B cell (primary cell): ENCODE data around the gene PITX2. TPM values are rescaled to one million over a fixed set of nuclear protein-coding genes. Genes with fewer than 3 reads are reported as not detected.

Experiments used
- ATAC-seq: fragments of 200-7000 bp; cut with Tn5 transposase; one replicate; pipeline ENCODE4 v1.10.0; 2021; ENCODE audit warnings: low read depth, mild to moderate bottlenecking, moderate number of reproducible peaks, moderate library complexity
- CTCF ChIA-PET: fragments of 350-600 bp; sonication (Branson Sonifier 250); formaldehyde crosslinking; loops from one replicate; lab custom pipeline; 2021; ENCODE audit warnings: antibody characterized with exemption, inconsistent platforms; lab: Charles Lee
- POLR2A ChIA-PET: fragments of 350-600 bp; sonication (Branson Sonifier 250); formaldehyde crosslinking; loops from one replicate; lab custom pipeline; 2021; ENCODE audit warnings: antibody characterized with exemption; lab: Charles Lee
- DNase-seq: peaks from one replicate; pipeline ENCODE4 v3.0.0; 2013
- H2AFZ ChIP-seq: 2 replicates; pipeline ENCODE4 v1.6.1; 2012; ENCODE audit warnings: mild to moderate bottlenecking, low read depth, low read length; ENCODE audit not compliant: insufficient read depth, poor library complexity, severe bottlenecking
- H3K27ac ChIP-seq, 2 donors: 1 replicate in 1 of 2; 2 replicates in 1 of 2; pipeline ENCODE4 v1.5.1; 2012 to 2013; ENCODE audit warnings: low read length in 2 of 2, mild to moderate bottlenecking in 2 of 2, moderate library complexity in 1 of 2
- H3K27me3 ChIP-seq, 4 experiments: fragments of 200-600 bp in 1 of 4; sonication (generic) in 1 of 4; replicated peaks in 1 of 4; 1 replicate in 2 of 4; 2 replicates in 2 of 4; pipeline versions ENCODE4 v1.6.1 to v1.7.0; 2013 to 2016; ENCODE audit warnings: low read length in 3 of 4, mild to moderate bottlenecking in 2 of 4, mixed read lengths in 1 of 4, moderate library complexity in 1 of 4; ENCODE audit not compliant: insufficient read depth in 4 of 4, control insufficient read depth in 3 of 4; ENCODE audit errors: control extremely low read depth in 1 of 4
- H3K36me3 ChIP-seq, 2 experiments: replicated peaks in 1 of 2; 1 replicate in 1 of 2; 2 replicates in 1 of 2; pipeline versions ENCODE4 v1.6.1 to v1.7.1; 2013; ENCODE audit warnings: low read length in 1 of 2; ENCODE audit not compliant: insufficient read depth in 2 of 2, control insufficient read depth in 1 of 2; ENCODE audit errors: control extremely low read depth in 1 of 2, extremely low read depth in 1 of 2
- H3K4me1 ChIP-seq, 2 donors: fragments of 200-600 bp in 1 of 2; sonication (generic) in 1 of 2; 1 replicate in 1 of 2; 2 replicates in 1 of 2; pipeline versions ENCODE4 v1.5.1 to v1.6.1; 2013 to 2017; ENCODE audit warnings: low read length in 2 of 2; ENCODE audit not compliant: control insufficient read depth in 2 of 2, insufficient read depth in 2 of 2
- H3K4me2 ChIP-seq: replicated peaks from 2 replicates; pipeline ENCODE3; 2012; ENCODE audit warnings: mild to moderate bottlenecking, low read depth, low read length; ENCODE audit not compliant: poor library complexity, severe bottlenecking
- H3K4me3 ChIP-seq, 5 experiments: fragments of 200-600 bp in 1 of 5; sonication (generic) in 1 of 5; 1 replicate in 3 of 5; 2 replicates in 2 of 5; pipeline versions ENCODE4 v1.5.1 to v1.7.0; 2011 to 2016; ENCODE audit warnings: low read length in 4 of 5, mild to moderate bottlenecking in 4 of 5, low read depth in 2 of 5, control low read depth in 1 of 5, moderate library complexity in 1 of 5; ENCODE audit not compliant: insufficient read depth in 1 of 5; ENCODE audit errors: control extremely low read depth in 1 of 5, extremely low read depth in 1 of 5
- H3K79me2 ChIP-seq: fragments of 200-600 bp; sonication (generic); one replicate; pipeline ENCODE4 v1.6.0; 2016; ENCODE audit warnings: low read length; ENCODE audit not compliant: control insufficient read depth, insufficient read depth
- H3K9ac ChIP-seq: fragments of 200-600 bp; sonication (generic); 2 replicates; pipeline ENCODE4 v1.6.1; 2017; ENCODE audit warnings: mild to moderate bottlenecking, low read length, moderate library complexity
- H3K9me3 ChIP-seq, 3 donors: one replicate each; pipeline versions ENCODE4 v1.6.1 to v1.7.1; 2013; ENCODE audit warnings: low read length in 2 of 3; ENCODE audit not compliant: control insufficient read depth in 2 of 3, insufficient read depth in 1 of 3; ENCODE audit errors: control extremely low read depth in 1 of 3
- H4K20me1 ChIP-seq: 2 replicates; pipeline ENCODE4 v1.6.0; 2012; ENCODE audit warnings: mild to moderate bottlenecking, low read length; ENCODE audit not compliant: insufficient read depth, control insufficient read depth, poor library complexity, severe bottlenecking
- H3K27ac Mint-ChIP-seq: one replicate; pipeline ENCODE4 v1.8.0; 2021; ENCODE audit warnings: mixed read lengths
- H3K27me3 Mint-ChIP-seq: one replicate; pipeline ENCODE4 v1.8.0; 2021; ENCODE audit warnings: mixed read lengths
- H3K4me1 Mint-ChIP-seq: one replicate; pipeline ENCODE4 v1.8.0; 2021; ENCODE audit warnings: mixed read lengths
- H3K4me3 Mint-ChIP-seq: one replicate; pipeline ENCODE4 v1.8.0; 2021; ENCODE audit warnings: mixed read lengths
- H3K9me3 Mint-ChIP-seq: one replicate; pipeline ENCODE4 v1.8.0; 2022; ENCODE audit warnings: mixed read lengths; ENCODE audit not compliant: insufficient read depth
- EZH2 ChIP-seq: IDR thresholded peaks from 2 replicates; pipeline ENCODE4 v1.6.1; 2012; ENCODE audit warnings: borderline replicate concordance, low read depth, mild to moderate bottlenecking, moderate library complexity, low read length; ENCODE audit not compliant: insufficient read depth, poor library complexity, severe bottlenecking
- WGBS: methylation state at CpG from one replicate; pipeline ENCODE4 v1.1.5; 2013; ENCODE audit warnings: missing lambda C conversion rate; ENCODE audit not compliant: insufficient coverage; 5-methylcytosine and 5-hydroxymethylcytosine counted together
- intact Hi-C: fragments of 100-400 bp; cut with micrococcal nuclease; formaldehyde crosslinking; loops from one replicate; pipeline ENCODE4 v1.10.0; 2022
- polyA plus RNA-seq: library from polyadenylated mRNA; depleted of rRNA; stranded (reverse); fragments of >200 nt; gene quantifications from 2 replicates; pipeline ENCODE4 v1.2.3, GENCODE V29; 2012
- total RNA-seq, 2 donors: library from RNA; stranded (reverse); fragments of 120-200 nt in 1 of 2; gene quantifications; 1 replicate in 1 of 2; 2 replicates in 1 of 2; pipeline versions ENCODE4 v1.2.3 to v1.2.4, GENCODE V29; 2013 to 2022
- TF ChIP-seq, protein P1 (sequence below): fragments of 200-600 bp; IDR thresholded peaks from one replicate; pipeline ENCODE4 v1.8.0; 2022; ENCODE audit warnings: antibody characterized with exemption, mild to moderate bottlenecking

Gene PITX2
- total and polyA plus RNA-seq, 2 donors (not counting 1 experiment from before 2014, with no cell fraction given) = not detected

DNA sequence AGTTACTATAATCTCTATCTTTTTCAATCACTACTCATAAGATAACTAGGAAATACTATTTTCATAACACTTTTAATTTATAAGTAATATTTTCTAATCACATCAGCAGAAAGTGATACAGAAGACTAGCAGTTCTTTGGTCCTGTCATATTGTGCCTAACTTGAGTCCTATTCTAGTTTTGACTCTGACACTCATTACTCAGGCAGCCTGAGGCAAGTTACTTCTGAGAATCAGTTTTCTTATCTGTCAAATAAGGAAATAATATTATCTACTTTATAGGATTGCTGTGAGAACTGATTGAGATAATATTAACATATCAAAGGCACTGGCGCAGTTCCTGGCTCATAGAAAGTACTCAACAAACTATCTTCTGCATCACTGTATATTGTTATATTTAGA lies 17.8 kb downstream of the PITX2 start:
- Histone ChIP-seq H4K20me1 (no peaks in the 10 kb centered on the region), H2AFZ (no peak overlapping the region), H3K4me3 (no peak overlapping the region), H3K36me3 (no peaks in the 10 kb centered on the region), H3K27me3 (peaks cover 0 to 16% (median 13%) of the 10 kb centered on the region in 4 experiments), H3K4me2 (no peak overlapping the region), H3K27ac (no peak overlapping the region), H3K4me1 (no peaks in the 10 kb centered on the region), H3K79me2 (no peaks in the 10 kb centered on the region), H3K9ac (no peak overlapping the region), H3K9me3 (peaks cover 0 to 3% (median 0%) of the 10 kb centered on the region in 3 donors)
- ChIA-PET POLR2A (no interaction called here), CTCF (no interaction called here)
- no peaks in the 10 kb centered on the region for H3K9me3 Mint-ChIP-seq
- DNase-seq (no peak), ATAC-seq (no peak)
- peaks cover 39% of the 10 kb centered on the region for H3K27me3 Mint-ChIP-seq
- no peak overlapping the region for H3K27ac Mint-ChIP-seq
- intact Hi-C loops = no loop called here
- H3K4me3 Mint-ChIP-seq = no peak overlapping the region
- no peaks in the 10 kb centered on the region for H3K4me1 Mint-ChIP-seq
- TF ChIP-seq EZH2 = no peak
- TF ChIP-seq, protein P1, sequence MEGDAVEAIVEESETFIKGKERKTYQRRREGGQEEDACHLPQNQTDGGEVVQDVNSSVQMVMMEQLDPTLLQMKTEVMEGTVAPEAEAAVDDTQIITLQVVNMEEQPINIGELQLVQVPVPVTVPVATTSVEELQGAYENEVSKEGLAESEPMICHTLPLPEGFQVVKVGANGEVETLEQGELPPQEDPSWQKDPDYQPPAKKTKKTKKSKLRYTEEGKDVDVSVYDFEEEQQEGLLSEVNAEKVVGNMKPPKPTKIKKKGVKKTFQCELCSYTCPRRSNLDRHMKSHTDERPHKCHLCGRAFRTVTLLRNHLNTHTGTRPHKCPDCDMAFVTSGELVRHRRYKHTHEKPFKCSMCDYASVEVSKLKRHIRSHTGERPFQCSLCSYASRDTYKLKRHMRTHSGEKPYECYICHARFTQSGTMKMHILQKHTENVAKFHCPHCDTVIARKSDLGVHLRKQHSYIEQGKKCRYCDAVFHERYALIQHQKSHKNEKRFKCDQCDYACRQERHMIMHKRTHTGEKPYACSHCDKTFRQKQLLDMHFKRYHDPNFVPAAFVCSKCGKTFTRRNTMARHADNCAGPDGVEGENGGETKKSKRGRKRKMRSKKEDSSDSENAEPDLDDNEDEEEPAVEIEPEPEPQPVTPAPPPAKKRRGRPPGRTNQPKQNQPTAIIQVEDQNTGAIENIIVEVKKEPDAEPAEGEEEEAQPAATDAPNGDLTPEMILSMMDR = no peak
- WGBS = no CpG with 5 or more reads among the region's 1 CpG

DNA sequence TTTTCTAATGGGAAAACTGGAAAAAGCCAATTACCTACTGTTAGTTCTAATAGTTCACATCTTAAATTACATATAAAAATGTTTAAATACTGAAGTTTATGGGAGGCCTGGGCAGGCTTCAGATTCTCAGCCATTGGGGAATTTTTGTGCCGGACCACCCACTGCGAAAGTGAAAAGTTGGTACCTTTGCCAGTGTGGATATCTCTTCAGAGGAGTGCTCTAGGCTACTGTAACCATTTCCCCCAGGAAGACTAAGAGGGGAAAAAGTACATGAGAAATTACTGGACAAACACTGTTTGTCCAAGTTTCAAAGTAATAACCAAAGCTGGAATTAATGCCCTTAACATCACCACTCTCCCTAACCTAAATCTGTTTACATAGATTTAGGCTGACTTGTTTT lies 20.8 kb downstream of the PITX2 start:
- no peak overlapping the region for H3K27ac ChIP-seq
- no peaks in the 10 kb centered on the region for H3K79me2 ChIP-seq
- H3K4me2 ChIP-seq = no peak overlapping the region
- 100% methylated on average over 2 of the region's 2 CpGs for WGBS
- DNase-seq (no peak), ATAC-seq (no peak)
- Mint-ChIP-seq H3K4me3 (no peak overlapping the region), H3K9me3 (peaks cover 3% of the 10 kb centered on the region), H3K4me1 (no peaks in the 10 kb centered on the region), H3K27ac (no peak overlapping the region), H3K27me3 (peaks cover 30% of the 10 kb centered on the region)
- H3K27me3 ChIP-seq = peaks cover 0 to 4% (median 0%) of the 10 kb centered on the region in 4 experiments
- ChIA-PET CTCF (no interaction called here), POLR2A (no interaction called here)
- no peak overlapping the region for H2AFZ ChIP-seq
- intact Hi-C loops = no loop called here
- TF ChIP-seq, protein P1 = no peak
- no peak for TF ChIP-seq EZH2
- no peaks in the 10 kb centered on the region for H3K4me1 ChIP-seq
- no peak overlapping the region for H3K9ac ChIP-seq
- no peaks in the 10 kb centered on the region for H3K36me3 ChIP-seq
- no peaks in the 10 kb centered on the region for H4K20me1 ChIP-seq
- no peaks in the 10 kb centered on the region for H3K9me3 ChIP-seq
- H3K4me3 ChIP-seq = no peak overlapping the region
